ENCODE results near the gene ETS1. TPM values are rescaled to one million over a fixed set of nuclear protein-coding genes. Genes with fewer than 3 reads are reported as not detected.

Gene ETS1
- total RNA-seq, 3 donors from 2014 or later (not counting 1 experiment from before 2014, with no cell fraction given): 532 to 684 (median 589) TPM

- Mint-ChIP-seq H3K4me3 (no peak overlapping the region), H3K27ac (no peak overlapping the region), H3K36me3 (no peaks in the 10 kb centered on the region), H3K9me3 (no peaks in the 10 kb centered on the region), H3K4me1 (no peaks in the 10 kb centered on the region), H3K27me3 (ENCODE audit: low read depth in 2 of 2) (peaks cover 7 to 12% of the 10 kb centered on the region in 2 donors)
- H3K27me3 ChIP-seq (ENCODE audit: control insufficient read depth, insufficient read depth, low read length): no peaks in the 10 kb centered on the region
- ATAC-seq: no peak
- H3K27ac ChIP-seq (ENCODE audit: low read length): no peak overlapping the region
- H3K4me3 ChIP-seq (ENCODE audit: low read length): no peak overlapping the region
- H3K36me3 ChIP-seq (ENCODE audit: control insufficient read depth, insufficient read depth, low read length): no peaks in the 10 kb centered on the region
- H3K4me1 ChIP-seq (ENCODE audit: control insufficient read depth, insufficient read depth, low read length): no peaks in the 10 kb centered on the region
- intact Hi-C loops (cut with micrococcal nuclease): no loop called here
- DNase-seq: no peak
- H3K9me3 ChIP-seq (ENCODE audit: control insufficient read depth, insufficient read depth, low read length): no peaks in the 10 kb centered on the region
- 77% methylated on average over 1 of the region's 2 CpGs for WGBS (ENCODE audit: insufficient coverage)
- TF ChIP-seq CTCF (IDR thresholded peaks at IDR 0.05): no peak
These were observed 8.9 kb upstream of the ETS1 start for GRCh38 chr11:128596250-128596649.

GRCh38 chr11:128595775-128596174 lies 8.4 kb upstream of the ETS1 start:
- ATAC-seq: no peak
- intact Hi-C loops (cut with micrococcal nuclease): no loop called here
- 96% methylated on average over 3 of the region's 3 CpGs for WGBS (ENCODE audit: insufficient coverage)

GRCh38 chr11:128595221-128595620 lies 7.9 kb upstream of the ETS1 start:
- Histone ChIP-seq H3K27me3 (ENCODE audit: control insufficient read depth, insufficient read depth, low read length) (no peaks in the 10 kb centered on the region), H3K9me3 (ENCODE audit: control insufficient read depth, insufficient read depth, low read length) (no peaks in the 10 kb centered on the region), H3K27ac (ENCODE audit: low read length) (no peak overlapping the region), H3K4me3 (ENCODE audit: low read length) (no peak overlapping the region), H3K4me1 (ENCODE audit: control insufficient read depth, insufficient read depth, low read length) (no peaks in the 10 kb centered on the region), H3K36me3 (ENCODE audit: control insufficient read depth, insufficient read depth, low read length) (no peaks in the 10 kb centered on the region)
- ATAC-seq (no peak), DNase-seq (no peak)
- intact Hi-C loops (cut with micrococcal nuclease): no loop called here
- H3K27ac Mint-ChIP-seq: no peak overlapping the region
- 86% methylated on average over 1 of the region's 3 CpGs for WGBS (ENCODE audit: insufficient coverage)
- H3K4me1 Mint-ChIP-seq: no peaks in the 10 kb centered on the region
- no peak for TF ChIP-seq CTCF (IDR thresholded peaks at IDR 0.05)
- H3K36me3 Mint-ChIP-seq: no peaks in the 10 kb centered on the region
- H3K27me3 Mint-ChIP-seq (ENCODE audit: low read depth in 2 of 2): peaks cover 3 to 12% of the 10 kb centered on the region in 2 donors
- no peaks in the 10 kb centered on the region for H3K9me3 Mint-ChIP-seq
- H3K4me3 Mint-ChIP-seq: no peak overlapping the region

More at GRCh38 chr11:128595775-128596174, 8.4 kb upstream of the ETS1 start:
- H3K9me3 ChIP-seq (ENCODE audit: control insufficient read depth, insufficient read depth, low read length): no peaks in the 10 kb centered on the region
- no peak overlapping the region for H3K27ac ChIP-seq (ENCODE audit: low read length)
- Mint-ChIP-seq H3K27ac (no peak overlapping the region), H3K36me3 (no peaks in the 10 kb centered on the region), H3K4me1 (no peaks in the 10 kb centered on the region), H3K4me3 (no peak overlapping the region), H3K27me3 (ENCODE audit: low read depth in 2 of 2) (peaks cover 7 to 12% of the 10 kb centered on the region in 2 donors), H3K9me3 (no peaks in the 10 kb centered on the region)
- TF ChIP-seq CTCF (IDR thresholded peaks at IDR 0.05): no peak
- no peaks in the 10 kb centered on the region for H3K4me1 ChIP-seq (ENCODE audit: control insufficient read depth, insufficient read depth, low read length)
- no peak for DNase-seq
- no peaks in the 10 kb centered on the region for H3K27me3 ChIP-seq (ENCODE audit: control insufficient read depth, insufficient read depth, low read length)
- no peak overlapping the region for H3K4me3 ChIP-seq (ENCODE audit: low read length)
- no peaks in the 10 kb centered on the region for H3K36me3 ChIP-seq (ENCODE audit: control insufficient read depth, insufficient read depth, low read length)

GRCh38 chr11:128594226-128594625 lies 6.9 kb upstream of the ETS1 start:
- Histone ChIP-seq H3K36me3 (ENCODE audit: control insufficient read depth, insufficient read depth, low read length) (no peaks in the 10 kb centered on the region), H3K4me1 (ENCODE audit: control insufficient read depth, insufficient read depth, low read length) (no peaks in the 10 kb centered on the region), H3K27me3 (ENCODE audit: control insufficient read depth, insufficient read depth, low read length) (no peaks in the 10 kb centered on the region), H3K9me3 (ENCODE audit: control insufficient read depth, insufficient read depth, low read length) (no peaks in the 10 kb centered on the region), H3K4me3 (ENCODE audit: low read length) (no peak overlapping the region), H3K27ac (ENCODE audit: low read length) (no peak overlapping the region)
- intact Hi-C loops (cut with micrococcal nuclease): no loop called here
- Mint-ChIP-seq H3K4me3 (no peak overlapping the region), H3K4me1 (no peaks in the 10 kb centered on the region), H3K9me3 (no peaks in the 10 kb centered on the region), H3K27me3 (ENCODE audit: low read depth in 2 of 2) (peaks cover 4 to 12% of the 10 kb centered on the region in 2 donors), H3K27ac (no peak overlapping the region), H3K36me3 (no peaks in the 10 kb centered on the region)
- DNase-seq (no peak), ATAC-seq (no peak)
- no peak for TF ChIP-seq CTCF (IDR thresholded peaks at IDR 0.05)
- WGBS (ENCODE audit: insufficient coverage): 100% methylated on average over 1 of the region's 1 CpG
